Tibial artery (tissue), 4 donors: ENCODE data around the gene TSC22D1.
A peak's percentile ranks its signal among the peaks of the same experiment; 100 is the strongest.

Source experiments
- DNase-seq, 2 donors: peaks; one replicate each; pipeline ENCODE4 v3.0.0-alpha.2; 2019
- H3K27ac ChIP-seq, 2 donors: fragments of 200-600 bp; sonication (generic) in 1 of 2; 1 replicate in 1 of 2; 2 replicates in 1 of 2; pipeline ENCODE4 v1.5.1; 2018 to 2019; ENCODE audit warnings: mild to moderate bottlenecking in 1 of 2
- H3K27me3 ChIP-seq, 2 donors: fragments of 200-600 bp; sonication (generic) in 1 of 2; one replicate each; pipeline versions ENCODE4 v1.5.1 to v1.6.0; 2016 to 2019
- H3K36me3 ChIP-seq, 3 donors: fragments of 200-600 bp; sonication (generic) in 2 of 3; one replicate each; pipeline ENCODE4 v1.5.1; 2016 to 2019; ENCODE audit warnings: mild to moderate bottlenecking in 2 of 3
- H3K4me1 ChIP-seq, 4 donors: fragments of 200-600 bp; sonication (generic) in 2 of 4; 1 replicate in 3 of 4; 2 replicates in 1 of 4; pipeline ENCODE4 v1.5.1; 2016 to 2019
- H3K4me3 ChIP-seq, 2 donors: fragments of 200-600 bp; sonication (generic) in 1 of 2; 1 replicate in 1 of 2; 2 replicates in 1 of 2; pipeline ENCODE4 v1.5.1; 2018 to 2019; ENCODE audit warnings: mild to moderate bottlenecking in 2 of 2
- H3K9me3 ChIP-seq, 3 donors: fragments of 200-600 bp; sonication (generic) in 1 of 3; one replicate each; pipeline ENCODE4 v1.5.1; 2016 to 2019
- CTCF ChIP-seq, 2 experiments: fragments of 200-600 bp in 1 of 2; fragments of 450-650 bp in 1 of 2; IDR thresholded peaks; one replicate each; pipeline ENCODE4 v1.5.1; 2017 to 2019; ENCODE audit warnings: antibody characterized with exemption in 2 of 2, mild to moderate bottlenecking in 1 of 2, moderate library complexity in 1 of 2
- intact Hi-C: fragments of 100-400 bp; cut with DNase I; formaldehyde crosslinking; loops from one replicate; pipeline ENCODE4 v1.15.0; 2023; ENCODE audit warnings: low total_unique reads

The TSC22D1 gene

GRCh38 chr13:44437356-44438233, 138.5 kb downstream of the TSC22D1 start:
- no peaks in the 10 kb centered on the region for H3K9me3 ChIP-seq
- intact Hi-C loops, result loop anchor here (5.0 kb wide), 3 partner anchors 35 to 530 kb away; no protein-coding TSS in a partner anchor
- peak; percentile 44 to 58 for TF ChIP-seq CTCF (IDR thresholded peaks at IDR 0.05)
- peaks cover 0 to 49% (median 10%) of the 10 kb centered on the region in 4 donors for H3K4me1 ChIP-seq
- H3K4me3 ChIP-seq, result peak overlapping the region; percentile 63 to 84
- DNase-seq, result no peak
- H3K27me3 ChIP-seq, result no peaks in the 10 kb centered on the region
- peak overlapping the region; percentile 90 to 94 for H3K27ac ChIP-seq
- peaks cover 16 to 29% (median 25%) of the 10 kb centered on the region in 3 donors for H3K36me3 ChIP-seq

- intact Hi-C loops, result loop anchor here (5.0 kb wide), 3 partner anchors 36 to 529 kb away; no protein-coding TSS in a partner anchor
- TF ChIP-seq CTCF (IDR thresholded peaks at IDR 0.05), result no peak
- peak overlapping the region; percentile 90 to 94 for H3K27ac ChIP-seq
- H3K4me1 ChIP-seq, result peaks cover 0 to 55% (median 9%) of the 10 kb centered on the region in 4 donors
- no peaks in the 10 kb centered on the region for H3K27me3 ChIP-seq
- H3K9me3 ChIP-seq, result no peaks in the 10 kb centered on the region
- H3K4me3 ChIP-seq, result peak overlapping the region; percentile 63 to 84
- peak; percentile 93 to 98 for DNase-seq
- peaks cover 16 to 31% (median 25%) of the 10 kb centered on the region in 3 donors for H3K36me3 ChIP-seq
Measured at GRCh38 chr13:44436589-44437337, 139.4 kb downstream of the TSC22D1 start.

- no peak for DNase-seq
- H3K27me3 ChIP-seq, result no peaks in the 10 kb centered on the region
- peaks cover 0 to 55% (median 8%) of the 10 kb centered on the region in 4 donors for H3K4me1 ChIP-seq
- peaks cover 16 to 31% (median 25%) of the 10 kb centered on the region in 3 donors for H3K36me3 ChIP-seq
- H3K9me3 ChIP-seq, result no peaks in the 10 kb centered on the region
- peak overlapping the region; percentile 90 to 94 for H3K27ac ChIP-seq
- TF ChIP-seq CTCF (IDR thresholded peaks at IDR 0.05), result no peak
- H3K4me3 ChIP-seq, result peak overlapping the region; percentile 63 to 84
- intact Hi-C loops, result loop anchor here (2.0 to 5.0 kb wide), 4 partner anchors 36 to 529 kb away; no protein-coding TSS in a partner anchor
Measured at GRCh38 chr13:44435919-44436510, 140.1 kb downstream of the TSC22D1 start.

- DNase-seq, result peak; percentile 98 to 99
- H3K9me3 ChIP-seq, result no peaks in the 10 kb centered on the region
- peak in 1 of 2 experiments; percentile 9 for TF ChIP-seq CTCF (IDR thresholded peaks at IDR 0.05)
- intact Hi-C loops, result loop anchor here (2.0 to 5.0 kb wide), 4 partner anchors 37 to 528 kb away; no protein-coding TSS in a partner anchor
- peaks cover 16 to 31% (median 25%) of the 10 kb centered on the region in 3 donors for H3K36me3 ChIP-seq
- peak overlapping the region; percentile 90 to 94 for H3K27ac ChIP-seq
- H3K4me1 ChIP-seq, result peaks cover 0 to 51% (median 8%) of the 10 kb centered on the region in 4 donors
- no peaks in the 10 kb centered on the region for H3K27me3 ChIP-seq
- peak overlapping the region; percentile 63 to 84 for H3K4me3 ChIP-seq
Measured at GRCh38 chr13:44435142-44435918, 140.8 kb downstream of the TSC22D1 start.
